Adrenal gland (tissue), 12 donors: ENCODE measurements around the gene CLCN7. TPM values are rescaled to one million over a fixed set of nuclear protein-coding genes. Genes with fewer than 3 reads are reported as not detected.
"Not testable (repeated sequence)": the region's sequence is repeated elsewhere in the genome, so short reads cannot be mapped to it uniquely, and the experiment has no call there.

Experiments
- DNase-seq, 7 donors: peaks; one replicate each; pipeline ENCODE4 v3.0.0-alpha.2; 2019 to 2020
- H3K27ac ChIP-seq, 5 donors: fragments of 200-600 bp; sonication (generic) in 4 of 5; 1 replicate in 3 of 5; 2 replicates in 2 of 5; pipeline versions ENCODE4 v1.5.1 to v1.8.0; 2016 to 2020; ENCODE audit warnings: mild to moderate bottlenecking in 1 of 5
- H3K27me3 ChIP-seq: fragments of 200-600 bp; 2 replicates; pipeline ENCODE4 v1.8.0; 2021
- H3K36me3 ChIP-seq, 2 donors: fragments of 200-600 bp; replicated peaks in 1 of 2; 1 replicate in 1 of 2; 2 replicates in 1 of 2; pipeline versions ENCODE4 v1.5.1 to v1.8.0; 2018 to 2022
- H3K4me1 ChIP-seq, 2 donors: fragments of 200-600 bp; replicated peaks in 1 of 2; 1 replicate in 1 of 2; 2 replicates in 1 of 2; pipeline versions ENCODE4 v1.5.1 to v1.8.0; 2018 to 2021
- H3K4me3 ChIP-seq, 4 donors: fragments of 200-600 bp; sonication (generic) in 3 of 4; one replicate each; pipeline ENCODE4 v1.5.1; 2016 to 2018
- H3K9me3 ChIP-seq, 3 donors: fragments of 200-600 bp; sonication (generic) in 1 of 3; replicated peaks in 1 of 3; 1 replicate in 2 of 3; 2 replicates in 1 of 3; pipeline versions ENCODE4 v1.5.1 to v1.8.0; 2016 to 2021
- POLR2A ChIP-seq, 2 donors: fragments of 450-650 bp; IDR thresholded peaks; one replicate each; pipeline ENCODE4 v1.6.1; 2017; ENCODE audit warnings: antibody characterized with exemption in 2 of 2, mild to moderate bottlenecking in 2 of 2, moderate library complexity in 1 of 2
- WGBS, 4 donors: extraction: QIAGEN DNeasy Blood & Tissue Kit in 2 of 4; methylation state at CpG; one replicate each; pipeline versions ENCODE4 v1.1.5 to v1.1.7; 2013 to 2017; 5-methylcytosine and 5-hydroxymethylcytosine counted together
- intact Hi-C, 2 donors: fragments of 100-400 bp; cut with DNase I; formaldehyde crosslinking; loops; one replicate each; pipeline versions ENCODE4 v1.14.1 to v1.15.0; 2022 to 2023
- polyA plus RNA-seq, 3 donors: library from polyadenylated mRNA; stranded (reverse); fragments of 200-250 nt in 2 of 3; fragments of 350-450 nt in 1 of 3; fragmentation: Illumina TruSeq in 1 of 3; extraction: RNeasy Lipid Tissue Mini Kit (QIAGEN cat#74804) in 1 of 3; gene quantifications; one replicate each; pipeline ENCODE4 v1.2.3, GENCODE V29; 2013 to 2014
- total RNA-seq, 9 donors: library from RNA; depleted of rRNA in 4 of 9; stranded (reverse); fragments of >200 nt in 4 of 9; fragments of 120-200 nt in 1 of 9; fragmentation: NEBNext Ultra II Directional in 1 of 9; extraction: Animal tissue kit (Norgen Biotek cat#: 25700) in 1 of 9; gene quantifications; one replicate each; pipeline versions ENCODE4 v1.1.0 to v1.2.4, GENCODE V29; 2013 to 2023
- TF ChIP-seq, protein P1 (sequence below), 6 experiments: fragments of 450-650 bp in 4 of 6; fragments of 200-600 bp in 2 of 6; sonication (generic) in 1 of 6; IDR thresholded peaks; 1 replicate in 5 of 6; 2 replicates in 1 of 6; pipeline versions ENCODE4 v1.5.1 to v1.8.0; 2016 to 2021; ENCODE audit warnings: antibody characterized with exemption in 6 of 6, mild to moderate bottlenecking in 2 of 6, moderate library complexity in 1 of 6
- donor health status: healthy with polysubstance abuse.
- donor health status: Bipolar disorder and iron deficiency.
- donor health status: DM: yes; HTN: yes; CAD: no.
- donor health status: DM: no; HTN: no; CAD: no.
- donor health status: DM: no; HTN: no; CAD: no.
- donor health status: DM: yes; HTN: yes; CAD: no.

Gene CLCN7
- total and polyA plus RNA-seq, 12 donors, result 25.3 to 369 (median 127) TPM

GRCh38 chr16:1442697-1443096 is 32.1 kb downstream of the CLCN7 start:
- 78 to 92% (median 89%) methylated on average over 15 to 24 of the region's 24 CpGs for WGBS, 4 donors
- TF ChIP-seq POLR2A (IDR thresholded peaks at IDR 0.05), result no peak
- TF ChIP-seq, protein P1, sequence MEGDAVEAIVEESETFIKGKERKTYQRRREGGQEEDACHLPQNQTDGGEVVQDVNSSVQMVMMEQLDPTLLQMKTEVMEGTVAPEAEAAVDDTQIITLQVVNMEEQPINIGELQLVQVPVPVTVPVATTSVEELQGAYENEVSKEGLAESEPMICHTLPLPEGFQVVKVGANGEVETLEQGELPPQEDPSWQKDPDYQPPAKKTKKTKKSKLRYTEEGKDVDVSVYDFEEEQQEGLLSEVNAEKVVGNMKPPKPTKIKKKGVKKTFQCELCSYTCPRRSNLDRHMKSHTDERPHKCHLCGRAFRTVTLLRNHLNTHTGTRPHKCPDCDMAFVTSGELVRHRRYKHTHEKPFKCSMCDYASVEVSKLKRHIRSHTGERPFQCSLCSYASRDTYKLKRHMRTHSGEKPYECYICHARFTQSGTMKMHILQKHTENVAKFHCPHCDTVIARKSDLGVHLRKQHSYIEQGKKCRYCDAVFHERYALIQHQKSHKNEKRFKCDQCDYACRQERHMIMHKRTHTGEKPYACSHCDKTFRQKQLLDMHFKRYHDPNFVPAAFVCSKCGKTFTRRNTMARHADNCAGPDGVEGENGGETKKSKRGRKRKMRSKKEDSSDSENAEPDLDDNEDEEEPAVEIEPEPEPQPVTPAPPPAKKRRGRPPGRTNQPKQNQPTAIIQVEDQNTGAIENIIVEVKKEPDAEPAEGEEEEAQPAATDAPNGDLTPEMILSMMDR (IDR thresholded peaks at IDR 0.05), result no peak

DNA sequence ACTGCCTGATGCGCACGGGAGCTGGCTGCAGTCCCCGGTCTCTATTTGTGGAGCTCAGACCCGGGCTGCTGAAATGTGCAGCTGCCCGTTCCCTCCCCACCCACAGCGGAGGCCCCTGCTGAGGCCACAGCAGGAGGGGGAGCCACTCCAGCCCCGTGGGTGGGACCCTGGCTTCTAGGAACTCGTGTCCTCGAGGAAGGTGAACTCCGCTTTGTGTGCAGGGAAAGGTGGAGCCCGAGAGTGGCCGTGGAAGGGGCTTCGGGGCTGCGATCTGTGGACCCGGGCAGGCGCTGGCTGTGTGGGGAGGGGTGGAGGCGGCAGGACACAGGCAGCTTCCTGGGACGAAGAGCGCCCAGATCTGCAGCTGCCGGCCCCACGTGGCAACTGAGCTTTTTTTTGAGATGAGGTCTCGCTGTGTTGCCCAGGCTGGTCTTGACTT is 33.4 kb downstream of the CLCN7 start:
- no peaks in the 10 kb centered on the region for H3K4me1 ChIP-seq
- TF ChIP-seq, protein P1 (IDR thresholded peaks at IDR 0.05), result no peak
- no peak for TF ChIP-seq POLR2A (IDR thresholded peaks at IDR 0.05)
- 81 to 92% (median 86%) methylated on average over 13 to 22 of the region's 22 CpGs for whole genome bisulfite sequencing, 4 donors
- no peak for DNase-seq
- H3K4me3 ChIP-seq, result no peak overlapping the region
- H3K9me3 ChIP-seq, result no peaks in the 10 kb centered on the region
- H3K27ac ChIP-seq, result no peak overlapping the region
- H3K27me3 ChIP-seq, result no peaks in the 10 kb centered on the region
- H3K36me3 ChIP-seq, result peaks cover 0 to 12% of the 10 kb centered on the region in 2 donors
- intact Hi-C loops, result no loop called here

More at GRCh38 chr16:1442697-1443096, 32.1 kb downstream of the CLCN7 start:
- Histone ChIP-seq H3K9me3 (no peaks in the 10 kb centered on the region), H3K36me3 (peaks cover 0 to 24% of the 10 kb centered on the region in 2 donors), H3K27ac (no peak overlapping the region), H3K4me3 (no peak overlapping the region), H3K27me3 (no peaks in the 10 kb centered on the region), H3K4me1 (no peaks in the 10 kb centered on the region)
- DNase-seq, result no peak
- intact Hi-C loops, result no loop called here

- H3K27me3 ChIP-seq, H3K9me3 ChIP-seq, H3K4me1 ChIP-seq, DNase-seq, intact Hi-C loops, H3K36me3 ChIP-seq, H3K27ac ChIP-seq, H3K4me3 ChIP-seq: not testable (repeated sequence)
- WGBS, 4 donors, result 93 to 98% (median 95%) methylated on average over 4 of the region's 4 CpGs
Observed at GRCh38 chr16:1439699-1440074, 35.1 kb downstream of the CLCN7 start.

- WGBS, 4 donors, result 86 to 91% (median 88%) methylated on average over 7 to 27 of the region's 27 CpGs
- H3K36me3 ChIP-seq, result no peaks in the 10 kb centered on the region
- no peaks in the 10 kb centered on the region for H3K4me1 ChIP-seq
- intact Hi-C loops, result no loop called here
- DNase-seq, result no peak
- H3K27ac ChIP-seq, result no peak overlapping the region
- no peak overlapping the region for H3K4me3 ChIP-seq
- no peaks in the 10 kb centered on the region for H3K27me3 ChIP-seq
- no peak for TF ChIP-seq POLR2A (IDR thresholded peaks at IDR 0.05)
- TF ChIP-seq, protein P1 (IDR thresholded peaks at IDR 0.05), result no peak
- no peaks in the 10 kb centered on the region for H3K9me3 ChIP-seq
Observed at GRCh38 chr16:1439058-1439698, 35.6 kb downstream of the CLCN7 start.
